SJSA1 (cell line): Measurements from ENCODE around the gene C19orf81. TPM values are rescaled to one million over a fixed set of nuclear protein-coding genes. Genes with fewer than 3 reads are reported as not detected.
"Not testable (repeated sequence)": the region's sequence is repeated elsewhere in the genome, so short reads cannot be mapped to it uniquely, and the experiment has no call there.

Experiments
- DNase-seq, 2 experiments: peaks; one replicate each; pipeline ENCODE4 v3.0.0-alpha.2; 2015 to 2020; ENCODE audit warnings: low spot score in 2 of 2, low read depth in 1 of 2
- H3K27ac ChIP-seq: fragments of 250-450 bp; sonication (Bioruptor Pico); 2 replicates; pipeline ENCODE4 v1.5.1; 2020; ENCODE audit warnings: mild to moderate bottlenecking, moderate library complexity
- H3K27me3 ChIP-seq: fragments of 250-450 bp; sonication (Bioruptor Pico); replicated peaks from 2 replicates; pipeline ENCODE4 v1.5.1; 2020; ENCODE audit warnings: mild to moderate bottlenecking, moderate library complexity
- H3K36me3 ChIP-seq: fragments of 250-450 bp; sonication (Bioruptor Pico); 2 replicates; pipeline ENCODE4 v1.5.1; 2020; ENCODE audit warnings: mild to moderate bottlenecking
- H3K4me1 ChIP-seq: fragments of 250-450 bp; sonication (Bioruptor Pico); replicated peaks from 2 replicates; pipeline ENCODE4 v1.6.1; 2021; ENCODE audit warnings: mild to moderate bottlenecking
- H3K4me3 ChIP-seq: fragments of 250-450 bp; sonication (Bioruptor Pico); 2 replicates; pipeline ENCODE4 v1.5.1; 2020; ENCODE audit warnings: mild to moderate bottlenecking
- H3K9me3 ChIP-seq: fragments of 250-450 bp; sonication (Bioruptor Pico); replicated peaks from 2 replicates; pipeline ENCODE4 v1.5.1; 2020; ENCODE audit warnings: mild to moderate bottlenecking
- total RNA-seq: library from RNA; depleted of rRNA; stranded (reverse); fragments of >200 nt; shearing (Covaris generic); gene quantifications from 2 replicates; pipeline ENCODE4 v1.2.3, GENCODE V29; 2014

The C19orf81 gene
- total RNA-seq, 1 experiment from 2014 or later: not detected

GRCh38 chr19:50619184-50619583 is 30.1 kb upstream of the C19orf81 start:
- not testable (repeated sequence) for DNase-seq, H3K27me3 ChIP-seq, H3K4me3 ChIP-seq, H3K9me3 ChIP-seq, H3K27ac ChIP-seq, H3K4me1 ChIP-seq, H3K36me3 ChIP-seq

- H3K27ac ChIP-seq, H3K4me3 ChIP-seq, H3K36me3 ChIP-seq, H3K27me3 ChIP-seq, DNase-seq, H3K4me1 ChIP-seq, H3K9me3 ChIP-seq: not testable (repeated sequence)
Observed at GRCh38 chr19:50620394-50620906, 28.8 kb upstream of the C19orf81 start.

GRCh38 chr19:50624949-50625600 is 24.2 kb upstream of the C19orf81 start:
- Histone ChIP-seq H3K36me3 (no peaks in the 10 kb centered on the region), H3K27ac (no peak overlapping the region), H3K4me1 (no peaks in the 10 kb centered on the region), H3K9me3 (no peaks in the 10 kb centered on the region), H3K4me3 (no peak overlapping the region), H3K27me3 (no peaks in the 10 kb centered on the region)
- no peak for DNase-seq

- Histone ChIP-seq H3K27me3 (no peaks in the 10 kb centered on the region), H3K9me3 (no peaks in the 10 kb centered on the region), H3K36me3 (no peaks in the 10 kb centered on the region), H3K4me1 (no peaks in the 10 kb centered on the region), H3K27ac (no peak overlapping the region), H3K4me3 (no peak overlapping the region)
- DNase-seq: no peak
Observed at GRCh38 chr19:50626011-50626410, 23.2 kb upstream of the C19orf81 start.

GRCh38 chr19:50626795-50627194 is 22.4 kb upstream of the C19orf81 start:
- no peaks in the 10 kb centered on the region for H3K9me3 ChIP-seq
- DNase-seq: no peak
- H3K4me1 ChIP-seq: no peaks in the 10 kb centered on the region
- H3K36me3 ChIP-seq: no peaks in the 10 kb centered on the region
- H3K27me3 ChIP-seq: no peaks in the 10 kb centered on the region
- H3K4me3 ChIP-seq: no peak overlapping the region
- H3K27ac ChIP-seq: no peak overlapping the region

- H3K27ac ChIP-seq: no peak overlapping the region
- no peak overlapping the region for H3K4me3 ChIP-seq
- H3K27me3 ChIP-seq: no peaks in the 10 kb centered on the region
- no peak for DNase-seq
- H3K9me3 ChIP-seq: no peaks in the 10 kb centered on the region
- no peaks in the 10 kb centered on the region for H3K36me3 ChIP-seq
- no peaks in the 10 kb centered on the region for H3K4me1 ChIP-seq
Observed at GRCh38 chr19:50628146-50628545, 21.1 kb upstream of the C19orf81 start.

- H3K4me3 ChIP-seq: no peak overlapping the region
- no peaks in the 10 kb centered on the region for H3K27me3 ChIP-seq
- H3K27ac ChIP-seq: no peak overlapping the region
- H3K4me1 ChIP-seq: no peaks in the 10 kb centered on the region
- H3K9me3 ChIP-seq: peaks cover 3% of the 10 kb centered on the region; the same call in 1 of the 2 replicates
- DNase-seq: no peak
- H3K36me3 ChIP-seq: no peaks in the 10 kb centered on the region
Observed at GRCh38 chr19:50628551-50628950, 20.7 kb upstream of the C19orf81 start.

GRCh38 chr19:50629194-50629593 is 20.1 kb upstream of the C19orf81 start:
- Histone ChIP-seq H3K27me3 (no peaks in the 10 kb centered on the region), H3K36me3 (no peaks in the 10 kb centered on the region), H3K27ac (no peak overlapping the region), H3K9me3 (peaks cover 10% of the 10 kb centered on the region), H3K4me1 (no peaks in the 10 kb centered on the region), H3K4me3 (no peak overlapping the region)
- no peak for DNase-seq

GRCh38 chr19:50629801-50630200 is 19.4 kb upstream of the C19orf81 start:
- H3K27ac ChIP-seq: no peak overlapping the region
- no peaks in the 10 kb centered on the region for H3K4me1 ChIP-seq

GRCh38 chr19:50632151-50632835 is 17.0 kb upstream of the C19orf81 start:
- H3K4me3 ChIP-seq: no peak overlapping the region
- no peaks in the 10 kb centered on the region for H3K4me1 ChIP-seq
- H3K27me3 ChIP-seq: peaks cover 1% of the 10 kb centered on the region; the same call in 1 of the 2 replicates
- no peak overlapping the region for H3K27ac ChIP-seq
- H3K9me3 ChIP-seq: peaks cover 11% of the 10 kb centered on the region
- no peak for DNase-seq
- no peaks in the 10 kb centered on the region for H3K36me3 ChIP-seq

More at GRCh38 chr19:50629801-50630200, 19.4 kb upstream of the C19orf81 start:
- Histone ChIP-seq H3K9me3 (peaks cover 11% of the 10 kb centered on the region), H3K4me3 (no peak overlapping the region), H3K27me3 (no peaks in the 10 kb centered on the region), H3K36me3 (no peaks in the 10 kb centered on the region)
- no peak for DNase-seq

GRCh38 chr19:50633359-50633758 is 15.9 kb upstream of the C19orf81 start:
- H3K36me3 ChIP-seq: no peaks in the 10 kb centered on the region
- peaks cover 11% of the 10 kb centered on the region for H3K9me3 ChIP-seq
- no peak overlapping the region for H3K4me3 ChIP-seq
- H3K27me3 ChIP-seq: peaks cover 10% of the 10 kb centered on the region; the same call in 1 of the 2 replicates
- no peak for DNase-seq
- H3K4me1 ChIP-seq: no peaks in the 10 kb centered on the region
- no peak overlapping the region for H3K27ac ChIP-seq

GRCh38 chr19:50633973-50634372 is 15.3 kb upstream of the C19orf81 start:
- H3K27ac ChIP-seq: no peak overlapping the region
- peaks cover 11% of the 10 kb centered on the region for H3K9me3 ChIP-seq
- H3K4me1 ChIP-seq: no peaks in the 10 kb centered on the region
- no peak for DNase-seq
- peaks cover 17% of the 10 kb centered on the region for H3K27me3 ChIP-seq
- no peak overlapping the region for H3K4me3 ChIP-seq
- no peaks in the 10 kb centered on the region for H3K36me3 ChIP-seq

- H3K9me3 ChIP-seq: peaks cover 11% of the 10 kb centered on the region
- no peak overlapping the region for H3K27ac ChIP-seq
- no peaks in the 10 kb centered on the region for H3K36me3 ChIP-seq
- H3K4me3 ChIP-seq: no peak overlapping the region
- H3K27me3 ChIP-seq: peaks cover 36% of the 10 kb centered on the region
- no peak for DNase-seq
- no peaks in the 10 kb centered on the region for H3K4me1 ChIP-seq
Observed at GRCh38 chr19:50636317-50637085, 12.7 kb upstream of the C19orf81 start.

GRCh38 chr19:50638600-50638999 is 10.6 kb upstream of the C19orf81 start:
- Histone ChIP-seq H3K4me3 (no peak overlapping the region), H3K4me1 (no peaks in the 10 kb centered on the region), H3K36me3 (no peaks in the 10 kb centered on the region), H3K27me3 (peaks cover 43% of the 10 kb centered on the region), H3K9me3 (peaks cover 7% of the 10 kb centered on the region), H3K27ac (no peak overlapping the region)
- no peak for DNase-seq
